ENCODE measurements around the gene SENP5.

Gene SENP5

GRCh38 chr3:196931157-196931556 is 63.4 kb downstream of the SENP5 start:
- Histone ChIP-seq H3K36me3 (ENCODE audit: control insufficient read depth in 4 of 4, insufficient read depth in 4 of 4, low read length in 3 of 4) (peaks cover 16 to 81% (median 49%) of the 10 kb centered on the region in 4 experiments), H3K27ac (ENCODE audit: insufficient read depth in 1 of 2, low read depth in 1 of 2, low read length in 2 of 2, poor library complexity in 1 of 2, severe bottlenecking in 2 of 2) (no peak overlapping the region), H3K4me3 (ENCODE audit: control insufficient read depth in 1 of 7, extremely low read depth in 1 of 7, insufficient read depth in 4 of 7, low read depth in 2 of 7, low read length in 6 of 7) (no peak overlapping the region), H3K27me3 (replicated peaks in 2 of 5; ENCODE audit: control insufficient read depth in 4 of 5, insufficient read depth in 5 of 5, low read length in 4 of 5) (no peaks in the 10 kb centered on the region), H3K4me1 (ENCODE audit: control extremely low read depth in 1 of 4, control insufficient read depth in 4 of 4, insufficient read depth in 4 of 4, low read length in 3 of 4) (no peaks in the 10 kb centered on the region), H3K9me3 (ENCODE audit: control extremely low read depth in 1 of 5, control insufficient read depth in 4 of 5, insufficient read depth in 2 of 5, low read depth in 1 of 5, low read length in 4 of 5) (no peaks in the 10 kb centered on the region)
- 100% methylated on average over 1 of the region's 4 CpGs for WGBS (ENCODE audit: insufficient coverage)
- ChIA-PET CTCF (interaction anchor here (1.2 to 1.3 kb wide), 2 partner anchors 9 to 11 kb away, joined by 3 to 5 read pairs; partner anchors contain the start of gene NCBP2), POLR2A (interaction anchor here (0.7 kb wide), 1 partner anchor 64 kb away, joined by 7 read pairs; the partner anchor contains the start of gene SENP5)
- no peak for DNase-seq

- ChIA-PET CTCF (interaction anchor here (1.3 to 1.5 kb wide), 2 partner anchors 8 to 9 kb away, joined by 3 to 4 read pairs; no protein-coding TSS in a partner anchor), POLR2A (interaction anchor here (0.5 to 0.7 kb wide), 3 partner anchors 24 to 821 kb away, joined by 3 to 7 read pairs (median 5); partner anchors contain the start of gene SENP5)
- no peaks in the 10 kb centered on the region for H3K27me3 ChIP-seq (replicated peaks in 2 of 5; ENCODE audit: control insufficient read depth in 4 of 5, insufficient read depth in 5 of 5, low read length in 4 of 5)
- no peak for DNase-seq
- 97% methylated on average over 9 of the region's 12 CpGs for WGBS (ENCODE audit: insufficient coverage)
- H3K27ac ChIP-seq (ENCODE audit: insufficient read depth in 1 of 2, low read depth in 1 of 2, low read length in 2 of 2, poor library complexity in 1 of 2, severe bottlenecking in 2 of 2): no peak overlapping the region
- H3K9me3 ChIP-seq (ENCODE audit: control extremely low read depth in 1 of 5, control insufficient read depth in 4 of 5, insufficient read depth in 2 of 5, low read depth in 1 of 5, low read length in 4 of 5): no peaks in the 10 kb centered on the region
- no peaks in the 10 kb centered on the region for H3K4me1 ChIP-seq (ENCODE audit: control extremely low read depth in 1 of 4, control insufficient read depth in 4 of 4, insufficient read depth in 4 of 4, low read length in 3 of 4)
- H3K4me3 ChIP-seq (ENCODE audit: control insufficient read depth in 1 of 7, extremely low read depth in 1 of 7, insufficient read depth in 4 of 7, low read depth in 2 of 7, low read length in 6 of 7): no peak overlapping the region
- H3K36me3 ChIP-seq (ENCODE audit: control insufficient read depth in 4 of 4, insufficient read depth in 4 of 4, low read length in 3 of 4): peaks cover 18 to 86% (median 56%) of the 10 kb centered on the region in 4 experiments
Measured at GRCh38 chr3:196931828-196932587, 64.3 kb downstream of the SENP5 start.

- ChIA-PET CTCF (interaction anchor here (1.5 kb wide), 1 partner anchor 9 kb away, joined by 4 read pairs; no protein-coding TSS in a partner anchor), POLR2A (interaction anchor here (0.5 kb wide), 1 partner anchor 25 kb away, joined by 5 read pairs; no protein-coding TSS in a partner anchor)
Measured at GRCh38 chr3:196932600-196932999, 64.9 kb downstream of the SENP5 start.

GRCh38 chr3:196936288-196936687 is 68.6 kb downstream of the SENP5 start:
- Histone ChIP-seq H3K36me3 (ENCODE audit: control insufficient read depth in 4 of 4, insufficient read depth in 4 of 4, low read length in 3 of 4) (peaks cover 18 to 76% (median 54%) of the 10 kb centered on the region in 4 experiments), H3K4me3 (ENCODE audit: control insufficient read depth in 1 of 7, extremely low read depth in 1 of 7, insufficient read depth in 4 of 7, low read depth in 2 of 7, low read length in 6 of 7) (no peak overlapping the region), H3K4me1 (ENCODE audit: control extremely low read depth in 1 of 4, control insufficient read depth in 4 of 4, insufficient read depth in 4 of 4, low read length in 3 of 4) (peaks cover 2 to 10% (median 7%) of the 10 kb centered on the region in 4 experiments), H3K9me3 (ENCODE audit: control extremely low read depth in 1 of 5, control insufficient read depth in 4 of 5, insufficient read depth in 2 of 5, low read depth in 1 of 5, low read length in 4 of 5) (no peaks in the 10 kb centered on the region), H3K27ac (ENCODE audit: insufficient read depth in 1 of 2, low read depth in 1 of 2, low read length in 2 of 2, poor library complexity in 1 of 2, severe bottlenecking in 2 of 2) (no peak overlapping the region), H3K27me3 (replicated peaks in 2 of 5; ENCODE audit: control insufficient read depth in 4 of 5, insufficient read depth in 5 of 5, low read length in 4 of 5) (no peaks in the 10 kb centered on the region)
- DNase-seq: no peak
- CTCF ChIA-PET: interaction anchor here (1.5 kb wide), 1 partner anchor 93 kb away, joined by 3 read pairs; the partner anchor contains the start of gene MELTF
- POLR2A ChIA-PET: no interaction called here
- WGBS (ENCODE audit: insufficient coverage): 100% methylated on average over 2 of the region's 3 CpGs

More at GRCh38 chr3:196932600-196932999, 64.9 kb downstream of the SENP5 start:
- no peaks in the 10 kb centered on the region for H3K9me3 ChIP-seq (ENCODE audit: control extremely low read depth in 1 of 5, control insufficient read depth in 4 of 5, insufficient read depth in 2 of 5, low read depth in 1 of 5, low read length in 4 of 5)
- no CpG with 5 or more reads among the region's 3 CpGs for WGBS (ENCODE audit: insufficient coverage)
- DNase-seq: peak in 1 of 3 donors; percentile 14
- no peak overlapping the region for H3K27ac ChIP-seq (ENCODE audit: insufficient read depth in 1 of 2, low read depth in 1 of 2, low read length in 2 of 2, poor library complexity in 1 of 2, severe bottlenecking in 2 of 2)
- H3K27me3 ChIP-seq (replicated peaks in 2 of 5; ENCODE audit: control insufficient read depth in 4 of 5, insufficient read depth in 5 of 5, low read length in 4 of 5): no peaks in the 10 kb centered on the region
- H3K4me1 ChIP-seq (ENCODE audit: control extremely low read depth in 1 of 4, control insufficient read depth in 4 of 4, insufficient read depth in 4 of 4, low read length in 3 of 4): no peaks in the 10 kb centered on the region
- H3K36me3 ChIP-seq (ENCODE audit: control insufficient read depth in 4 of 4, insufficient read depth in 4 of 4, low read length in 3 of 4): peaks cover 21 to 88% (median 62%) of the 10 kb centered on the region in 4 experiments
- no peak overlapping the region for H3K4me3 ChIP-seq (ENCODE audit: control insufficient read depth in 1 of 7, extremely low read depth in 1 of 7, insufficient read depth in 4 of 7, low read depth in 2 of 7, low read length in 6 of 7)

GRCh38 chr3:196938124-196938523 is 70.4 kb downstream of the SENP5 start:
- Histone ChIP-seq H3K27ac (ENCODE audit: insufficient read depth in 1 of 2, low read depth in 1 of 2, low read length in 2 of 2, poor library complexity in 1 of 2, severe bottlenecking in 2 of 2) (no peak overlapping the region), H3K36me3 (ENCODE audit: control insufficient read depth in 4 of 4, insufficient read depth in 4 of 4, low read length in 3 of 4) (peaks cover 15 to 64% (median 48%) of the 10 kb centered on the region in 4 experiments), H3K9me3 (ENCODE audit: control extremely low read depth in 1 of 5, control insufficient read depth in 4 of 5, insufficient read depth in 2 of 5, low read depth in 1 of 5, low read length in 4 of 5) (no peaks in the 10 kb centered on the region), H3K27me3 (replicated peaks in 2 of 5; ENCODE audit: control insufficient read depth in 4 of 5, insufficient read depth in 5 of 5, low read length in 4 of 5) (no peaks in the 10 kb centered on the region), H3K4me1 (ENCODE audit: control extremely low read depth in 1 of 4, control insufficient read depth in 4 of 4, insufficient read depth in 4 of 4, low read length in 3 of 4) (peaks cover 4 to 22% (median 11%) of the 10 kb centered on the region in 4 experiments), H3K4me3 (ENCODE audit: control insufficient read depth in 1 of 7, extremely low read depth in 1 of 7, insufficient read depth in 4 of 7, low read depth in 2 of 7, low read length in 6 of 7) (no peak overlapping the region)
- WGBS (ENCODE audit: insufficient coverage): 100% methylated on average over 1 of the region's 2 CpGs
- no peak for DNase-seq
- POLR2A ChIA-PET: interaction anchor here (0.6 kb wide), 1 partner anchor 17 kb away, joined by 3 read pairs; no protein-coding TSS in a partner anchor
- CTCF ChIA-PET: interaction anchor here (1.2 kb wide), 1 partner anchor 10 kb away, joined by 3 read pairs; no protein-coding TSS in a partner anchor

- Histone ChIP-seq H3K27me3 (replicated peaks in 2 of 5; ENCODE audit: control insufficient read depth in 4 of 5, insufficient read depth in 5 of 5, low read length in 4 of 5) (no peaks in the 10 kb centered on the region), H3K27ac (ENCODE audit: insufficient read depth in 1 of 2, low read depth in 1 of 2, low read length in 2 of 2, poor library complexity in 1 of 2, severe bottlenecking in 2 of 2) (no peak overlapping the region), H3K4me1 (ENCODE audit: control extremely low read depth in 1 of 4, control insufficient read depth in 4 of 4, insufficient read depth in 4 of 4, low read length in 3 of 4) (peaks cover 7 to 26% (median 16%) of the 10 kb centered on the region in 4 experiments), H3K9me3 (ENCODE audit: control extremely low read depth in 1 of 5, control insufficient read depth in 4 of 5, insufficient read depth in 2 of 5, low read depth in 1 of 5, low read length in 4 of 5) (no peaks in the 10 kb centered on the region), H3K4me3 (ENCODE audit: control insufficient read depth in 1 of 7, extremely low read depth in 1 of 7, insufficient read depth in 4 of 7, low read depth in 2 of 7, low read length in 6 of 7) (no peak overlapping the region), H3K36me3 (ENCODE audit: control insufficient read depth in 4 of 4, insufficient read depth in 4 of 4, low read length in 3 of 4) (peaks cover 15 to 61% (median 48%) of the 10 kb centered on the region in 4 experiments)
- WGBS (ENCODE audit: insufficient coverage): 100% methylated on average over 3 of the region's 5 CpGs
- ChIA-PET POLR2A (interaction anchor here (0.6 kb wide), 1 partner anchor 18 kb away, joined by 3 read pairs; no protein-coding TSS in a partner anchor), CTCF (interaction anchor here (1.1 to 1.5 kb wide), 3 partner anchors 9 to 32 kb away, joined by 3 to 6 read pairs (median 3); no protein-coding TSS in a partner anchor)
- peak in 1 of 3 donors; percentile 8 for DNase-seq
Measured at GRCh38 chr3:196938576-196938975, 70.9 kb downstream of the SENP5 start.
